Testis (tissue), 2 donors: ENCODE data around the gene RASGRF2.

Experiments
- POLR2A ChIP-seq: fragments of 450-650 bp; IDR thresholded peaks from one replicate; pipeline ENCODE4 v1.6.1; 2017; ENCODE audit warnings: antibody characterized with exemption, mild to moderate bottlenecking, moderate library complexity
- TF ChIP-seq, protein P1 (sequence below), 3 experiments: fragments of 450-650 bp in 2 of 3; fragments of 200-600 bp in 1 of 3; sonication (generic) in 1 of 3; IDR thresholded peaks; one replicate each; pipeline ENCODE4 v1.5.1; 2016 to 2019; ENCODE audit warnings: antibody characterized with exemption in 3 of 3, mild to moderate bottlenecking in 2 of 3, moderate library complexity in 1 of 3

DNA sequence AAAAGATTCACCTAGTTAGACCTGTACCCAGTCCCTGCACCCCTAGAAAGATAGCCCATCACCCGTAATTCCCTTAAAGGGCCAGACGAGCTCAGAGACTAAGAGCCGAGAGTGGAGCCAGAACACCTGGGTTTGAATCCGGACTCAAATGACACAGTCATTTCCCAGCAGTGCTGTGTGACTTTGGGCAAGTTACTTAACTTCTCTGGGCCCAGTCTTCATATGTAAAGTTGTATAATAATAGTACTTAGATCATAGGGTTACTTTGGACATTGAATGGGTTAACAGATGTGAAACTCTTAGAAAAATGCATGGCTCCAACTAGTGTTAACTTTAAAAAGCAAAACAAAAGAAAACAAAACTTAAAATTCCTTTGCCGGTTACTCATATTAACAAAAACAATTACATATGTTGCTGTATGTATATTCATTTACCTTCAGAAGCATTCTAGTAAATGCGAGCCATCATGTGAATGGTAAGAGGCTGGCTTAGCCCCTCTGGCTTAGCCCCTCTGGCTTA, 40.4 kb upstream of the RASGRF2 start:
- TF ChIP-seq, protein P1, sequence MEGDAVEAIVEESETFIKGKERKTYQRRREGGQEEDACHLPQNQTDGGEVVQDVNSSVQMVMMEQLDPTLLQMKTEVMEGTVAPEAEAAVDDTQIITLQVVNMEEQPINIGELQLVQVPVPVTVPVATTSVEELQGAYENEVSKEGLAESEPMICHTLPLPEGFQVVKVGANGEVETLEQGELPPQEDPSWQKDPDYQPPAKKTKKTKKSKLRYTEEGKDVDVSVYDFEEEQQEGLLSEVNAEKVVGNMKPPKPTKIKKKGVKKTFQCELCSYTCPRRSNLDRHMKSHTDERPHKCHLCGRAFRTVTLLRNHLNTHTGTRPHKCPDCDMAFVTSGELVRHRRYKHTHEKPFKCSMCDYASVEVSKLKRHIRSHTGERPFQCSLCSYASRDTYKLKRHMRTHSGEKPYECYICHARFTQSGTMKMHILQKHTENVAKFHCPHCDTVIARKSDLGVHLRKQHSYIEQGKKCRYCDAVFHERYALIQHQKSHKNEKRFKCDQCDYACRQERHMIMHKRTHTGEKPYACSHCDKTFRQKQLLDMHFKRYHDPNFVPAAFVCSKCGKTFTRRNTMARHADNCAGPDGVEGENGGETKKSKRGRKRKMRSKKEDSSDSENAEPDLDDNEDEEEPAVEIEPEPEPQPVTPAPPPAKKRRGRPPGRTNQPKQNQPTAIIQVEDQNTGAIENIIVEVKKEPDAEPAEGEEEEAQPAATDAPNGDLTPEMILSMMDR (IDR thresholded peaks at IDR 0.05) = no peak
- TF ChIP-seq POLR2A = no peak
